Keratinocyte (primary cell): ENCODE data around the gene ABCA12. TPM values are rescaled to one million over a fixed set of nuclear protein-coding genes. Genes with fewer than 3 reads are reported as not detected.

Experiments used
- DNase-seq: peaks from one replicate; pipeline ENCODE4 v3.0.0-alpha.2; 2011; ENCODE audit warnings: low read depth, missing footprints, low spot score
- FAIRE-seq: peaks from 2 replicates; lab custom pipeline; 2011; peaks lifted over from hg19 to GRCh38; lab: Jason Lieb, UNC
- H2AFZ ChIP-seq: 2 replicates; pipeline ENCODE4 v1.6.0; 2012; ENCODE audit warnings: low read length, control low read depth, inconsistent platforms; ENCODE audit not compliant: control insufficient read depth
- H3K27ac ChIP-seq: 2 replicates; pipeline ENCODE4 v1.5.1; 2011; ENCODE audit warnings: low read length; ENCODE audit not compliant: control insufficient read depth, insufficient read depth
- H3K27me3 ChIP-seq: 3 replicates; pipeline ENCODE4 v1.6.0; 2011; ENCODE audit warnings: low read length; ENCODE audit not compliant: control insufficient read depth, insufficient read depth; ENCODE audit errors: extremely low read depth
- H3K36me3 ChIP-seq, 2 experiments: 2 replicates in 1 of 2; 3 replicates in 1 of 2; pipeline ENCODE4 v1.5.1; 2011; ENCODE audit warnings: low read length in 2 of 2, mild to moderate bottlenecking in 1 of 2; ENCODE audit not compliant: control insufficient read depth in 2 of 2, insufficient read depth in 2 of 2; ENCODE audit errors: extremely low read depth in 1 of 2
- H3K4me1 ChIP-seq: 3 replicates; pipeline ENCODE4 v1.5.1; 2011; ENCODE audit warnings: low read length; ENCODE audit not compliant: control insufficient read depth, insufficient read depth; ENCODE audit errors: extremely low read depth
- H3K4me2 ChIP-seq: 3 replicates; pipeline ENCODE4 v1.6.0; 2011; ENCODE audit warnings: low read depth, low read length; ENCODE audit not compliant: control insufficient read depth, insufficient read depth; ENCODE audit errors: extremely low read depth
- H3K4me3 ChIP-seq, 3 experiments: fragments of 200-600 bp in 1 of 3; sonication (generic) in 1 of 3; 2 replicates in 2 of 3; 3 replicates in 1 of 3; pipeline ENCODE4 v1.5.1; 2011 to 2016; ENCODE audit warnings: low read length in 3 of 3, mild to moderate bottlenecking in 3 of 3, control low read depth in 2 of 3, inconsistent platforms in 1 of 3, low read depth in 1 of 3, mixed read lengths in 1 of 3, mixed run types in 1 of 3, moderate library complexity in 1 of 3; ENCODE audit not compliant: control insufficient read depth in 2 of 3, insufficient read depth in 2 of 3; ENCODE audit errors: extremely low read depth in 1 of 3
- H3K79me2 ChIP-seq: 2 replicates; pipeline ENCODE4 v1.6.0; 2012; ENCODE audit warnings: low read length; ENCODE audit not compliant: control insufficient read depth, insufficient read depth
- H3K9ac ChIP-seq: 3 replicates; pipeline ENCODE4 v1.6.0; 2011; ENCODE audit warnings: low read length; ENCODE audit not compliant: control insufficient read depth, insufficient read depth; ENCODE audit errors: extremely low read depth
- H3K9me1 ChIP-seq: 3 replicates; pipeline ENCODE4 v1.6.0; 2011; ENCODE audit warnings: low read length; ENCODE audit not compliant: control insufficient read depth, insufficient read depth; ENCODE audit errors: extremely low read depth
- H3K9me3 ChIP-seq: 2 replicates; pipeline ENCODE4 v1.5.1; 2012; ENCODE audit warnings: low read depth, low read length; ENCODE audit not compliant: control insufficient read depth
- H4K20me1 ChIP-seq: 3 replicates; pipeline ENCODE4 v1.6.0; 2011; ENCODE audit warnings: low read length; ENCODE audit not compliant: control insufficient read depth, insufficient read depth; ENCODE audit errors: extremely low read depth
- EZH2 ChIP-seq: IDR thresholded peaks from one replicate; pipeline ENCODE4 v1.6.1; 2012; ENCODE audit warnings: inconsistent platforms, mild to moderate bottlenecking, low read length, moderate library complexity
- dilution Hi-C: fragments of 300-500 bp; cut with MboI; formaldehyde crosslinking; loops from one replicate; pipeline ENCODE4 v1.7.0; 2020; ENCODE audit warnings: low sequenced_read_pairs; ENCODE audit not compliant: extremely low pct_ligation_motif_present
- polyA plus RNA-seq, 5 experiments: library from polyadenylated mRNA; depleted of rRNA in 3 of 5; stranded (reverse) in 3 of 5; stranded (forward) in 1 of 5; unstranded in 1 of 5; fragments of >200 nt; gene quantifications; 1 replicate in 1 of 5; 2 replicates in 3 of 5; 3 replicates in 1 of 5; pipeline versions ENCODE4 v1.2.1 to v1.2.3, GENCODE V29; 2011 to 2012; ENCODE audit warnings: missing spikeins in 2 of 5, low read depth in 1 of 5, low replicate concordance in 1 of 5
- TF ChIP-seq, protein P1 (sequence below), 3 experiments: IDR thresholded peaks in 1 of 3; conservative IDR thresholded peaks in 1 of 3; optimal IDR thresholded peaks in 1 of 3; 2 replicates in 2 of 3; 3 replicates in 1 of 3; pipeline versions ENCODE3 to v1.5.1; 2011; ENCODE audit warnings: low read length in 3 of 3, mild to moderate bottlenecking in 3 of 3, moderate library complexity in 2 of 3, control low read depth in 1 of 3, inconsistent platforms in 1 of 3; ENCODE audit not compliant: insufficient read depth in 2 of 3; ENCODE audit errors: extremely low read depth in 1 of 3

The ABCA12 gene
- polyA plus RNA-seq, 1 donor (not counting 4 experiments of a cell fraction or from before 2014, with no cell fraction given) = 10.9 TPM

- DNase-seq (no peak), FAIRE-seq (no peak)
- Histone ChIP-seq H3K4me2 (no peak overlapping the region), H3K27me3 (no peaks in the 10 kb centered on the region), H3K36me3 (no peaks in the 10 kb centered on the region), H3K9ac (no peak overlapping the region), H3K9me3 (no peaks in the 10 kb centered on the region), H3K4me3 (no peak overlapping the region), H3K79me2 (no peaks in the 10 kb centered on the region), H3K4me1 (no peaks in the 10 kb centered on the region), H2AFZ (no peak overlapping the region), H3K9me1 (no peaks in the 10 kb centered on the region), H3K27ac (no peak overlapping the region), H4K20me1 (no peaks in the 10 kb centered on the region)
- TF ChIP-seq EZH2 = no peak
- TF ChIP-seq, protein P1, sequence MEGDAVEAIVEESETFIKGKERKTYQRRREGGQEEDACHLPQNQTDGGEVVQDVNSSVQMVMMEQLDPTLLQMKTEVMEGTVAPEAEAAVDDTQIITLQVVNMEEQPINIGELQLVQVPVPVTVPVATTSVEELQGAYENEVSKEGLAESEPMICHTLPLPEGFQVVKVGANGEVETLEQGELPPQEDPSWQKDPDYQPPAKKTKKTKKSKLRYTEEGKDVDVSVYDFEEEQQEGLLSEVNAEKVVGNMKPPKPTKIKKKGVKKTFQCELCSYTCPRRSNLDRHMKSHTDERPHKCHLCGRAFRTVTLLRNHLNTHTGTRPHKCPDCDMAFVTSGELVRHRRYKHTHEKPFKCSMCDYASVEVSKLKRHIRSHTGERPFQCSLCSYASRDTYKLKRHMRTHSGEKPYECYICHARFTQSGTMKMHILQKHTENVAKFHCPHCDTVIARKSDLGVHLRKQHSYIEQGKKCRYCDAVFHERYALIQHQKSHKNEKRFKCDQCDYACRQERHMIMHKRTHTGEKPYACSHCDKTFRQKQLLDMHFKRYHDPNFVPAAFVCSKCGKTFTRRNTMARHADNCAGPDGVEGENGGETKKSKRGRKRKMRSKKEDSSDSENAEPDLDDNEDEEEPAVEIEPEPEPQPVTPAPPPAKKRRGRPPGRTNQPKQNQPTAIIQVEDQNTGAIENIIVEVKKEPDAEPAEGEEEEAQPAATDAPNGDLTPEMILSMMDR (optimal IDR thresholded peaks at IDR 0.05 in 1 of 3, IDR thresholded peaks at IDR 0.05 in 1 of 3, conservative IDR thresholded peaks at IDR 0.05 in 1 of 3; ENCODE audit: extremely low read depth in 1 of 3, insufficient read depth in 2 of 3, low read length in 3 of 3) = no peak
- dilution Hi-C loops = no loop called here
Observed at GRCh38 chr2:215027779-215028178, 110.6 kb downstream of the ABCA12 start.

DNA sequence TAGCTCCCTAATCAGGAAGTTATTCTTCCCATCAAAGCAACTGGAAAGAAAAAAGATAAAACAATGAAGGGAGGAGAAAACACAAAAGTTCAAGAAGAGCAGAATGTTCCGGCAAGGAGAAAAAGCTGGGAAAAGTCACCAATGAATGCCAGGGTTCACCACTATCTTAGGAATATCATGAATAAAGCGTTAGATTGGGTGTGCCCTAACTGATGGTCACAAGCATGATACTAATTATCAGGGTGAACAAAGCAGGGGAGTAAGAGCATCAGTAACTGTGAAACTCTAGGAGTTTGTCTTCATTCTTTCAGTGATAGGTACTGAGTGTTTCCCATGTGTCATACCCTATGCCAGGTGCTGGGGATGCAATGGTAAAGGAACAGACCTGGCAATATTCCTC is 115.5 kb downstream of the ABCA12 start:
- DNase-seq (no peak), FAIRE-seq (no peak)
- Histone ChIP-seq H3K36me3 (no peaks in the 10 kb centered on the region), H3K79me2 (no peaks in the 10 kb centered on the region), H2AFZ (no peak overlapping the region), H3K27ac (no peak overlapping the region), H3K9me3 (no peaks in the 10 kb centered on the region), H3K4me3 (no peak overlapping the region), H3K4me2 (no peak overlapping the region), H3K9me1 (no peaks in the 10 kb centered on the region), H3K27me3 (no peaks in the 10 kb centered on the region), H4K20me1 (no peaks in the 10 kb centered on the region), H3K9ac (no peak overlapping the region), H3K4me1 (no peaks in the 10 kb centered on the region)
- TF ChIP-seq, protein P1 (optimal IDR thresholded peaks at IDR 0.05 in 1 of 3, IDR thresholded peaks at IDR 0.05 in 1 of 3, conservative IDR thresholded peaks at IDR 0.05 in 1 of 3; ENCODE audit: extremely low read depth in 1 of 3, insufficient read depth in 2 of 3, low read length in 3 of 3) = no peak
- no peak for TF ChIP-seq EZH2
- dilution Hi-C loops = no loop called here
